Right atrium auricular region (tissue), 2 donors: ENCODE measurements around the gene QTRT2. TPM values are rescaled to one million over a fixed set of nuclear protein-coding genes. Genes with fewer than 3 reads are reported as not detected.

ENCODE experiments used
- DNase-seq: peaks from one replicate; pipeline ENCODE4 v3.0.0-alpha.2; 2019; ENCODE audit warnings: low spot score
- H3K27ac ChIP-seq, 2 donors: fragments of 200-600 bp; sonication (generic); 1 replicate in 1 of 2; 2 replicates in 1 of 2; pipeline ENCODE4 v1.5.1; 2016 to 2019
- H3K27me3 ChIP-seq, 2 donors: fragments of 200-600 bp; sonication (generic); one replicate each; pipeline versions ENCODE4 v1.5.1 to v1.6.0; 2017 to 2019
- H3K36me3 ChIP-seq: fragments of 200-600 bp; sonication (generic); one replicate; pipeline ENCODE4 v1.5.1; 2016
- H3K4me1 ChIP-seq, 2 donors: fragments of 200-600 bp; sonication (generic); one replicate each; pipeline versions ENCODE4 v1.5.1 to v1.6.0; 2017 to 2019
- H3K4me3 ChIP-seq, 2 donors: fragments of 200-600 bp; sonication (generic); 1 replicate in 1 of 2; 2 replicates in 1 of 2; pipeline ENCODE4 v1.5.1; 2017 to 2019; ENCODE audit warnings: mild to moderate bottlenecking in 1 of 2, moderate library complexity in 1 of 2
- H3K9me3 ChIP-seq, 2 donors: fragments of 200-600 bp; sonication (generic); one replicate each; pipeline ENCODE4 v1.5.1; 2019
- total RNA-seq, 2 donors: library from RNA; depleted of rRNA; stranded (reverse); fragments of >200 nt; gene quantifications; one replicate each; pipeline ENCODE4 v1.1.0, GENCODE V29; 2016
- TF ChIP-seq, protein P1 (sequence below), 2 donors: fragments of 200-600 bp; sonication (generic); IDR thresholded peaks; one replicate each; pipeline ENCODE4 v1.5.1; 2019; ENCODE audit warnings: antibody characterized with exemption in 2 of 2

QTRT2 gene
- total RNA-seq, 2 donors from 2014 or later: 4.9 to 5.6 TPM

DNA sequence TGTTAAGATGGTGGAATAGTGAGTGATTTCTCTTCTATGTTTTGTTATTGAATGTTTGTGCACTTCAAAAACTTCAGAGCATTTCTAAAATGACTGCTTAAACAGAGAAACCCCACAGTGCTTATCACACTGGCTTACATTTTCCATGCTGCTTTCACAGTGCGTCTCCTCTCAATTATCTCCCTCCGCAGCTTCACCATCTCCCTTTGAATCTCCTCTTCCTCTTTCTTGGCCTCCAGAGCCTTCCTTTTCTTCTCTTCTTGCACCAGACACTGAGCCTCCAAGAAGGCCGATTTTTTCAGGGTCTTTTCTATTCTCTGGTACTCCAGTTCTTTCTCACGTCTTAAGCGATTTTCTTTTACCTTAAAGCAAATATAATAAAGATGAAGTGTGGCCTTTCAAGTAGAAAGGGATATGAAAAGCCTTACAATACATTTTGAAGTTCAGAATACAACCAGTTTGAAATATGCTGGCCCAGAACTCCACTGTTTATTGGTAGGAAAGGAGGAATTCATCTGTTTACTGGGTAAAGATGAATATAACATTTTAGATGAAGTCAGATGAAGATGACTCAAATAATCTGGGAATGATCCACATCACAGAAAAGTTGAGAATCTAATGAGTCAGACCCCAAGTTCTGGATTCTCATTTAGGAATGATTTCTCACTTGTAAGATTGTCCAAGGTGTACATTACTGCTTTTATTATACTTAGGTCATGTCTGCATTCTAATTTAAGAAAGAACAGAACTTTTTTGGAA is 21.6 kb upstream of the QTRT2 start:
- H3K36me3 ChIP-seq: peaks cover 3% of the 10 kb centered on the region
- TF ChIP-seq, protein P1, sequence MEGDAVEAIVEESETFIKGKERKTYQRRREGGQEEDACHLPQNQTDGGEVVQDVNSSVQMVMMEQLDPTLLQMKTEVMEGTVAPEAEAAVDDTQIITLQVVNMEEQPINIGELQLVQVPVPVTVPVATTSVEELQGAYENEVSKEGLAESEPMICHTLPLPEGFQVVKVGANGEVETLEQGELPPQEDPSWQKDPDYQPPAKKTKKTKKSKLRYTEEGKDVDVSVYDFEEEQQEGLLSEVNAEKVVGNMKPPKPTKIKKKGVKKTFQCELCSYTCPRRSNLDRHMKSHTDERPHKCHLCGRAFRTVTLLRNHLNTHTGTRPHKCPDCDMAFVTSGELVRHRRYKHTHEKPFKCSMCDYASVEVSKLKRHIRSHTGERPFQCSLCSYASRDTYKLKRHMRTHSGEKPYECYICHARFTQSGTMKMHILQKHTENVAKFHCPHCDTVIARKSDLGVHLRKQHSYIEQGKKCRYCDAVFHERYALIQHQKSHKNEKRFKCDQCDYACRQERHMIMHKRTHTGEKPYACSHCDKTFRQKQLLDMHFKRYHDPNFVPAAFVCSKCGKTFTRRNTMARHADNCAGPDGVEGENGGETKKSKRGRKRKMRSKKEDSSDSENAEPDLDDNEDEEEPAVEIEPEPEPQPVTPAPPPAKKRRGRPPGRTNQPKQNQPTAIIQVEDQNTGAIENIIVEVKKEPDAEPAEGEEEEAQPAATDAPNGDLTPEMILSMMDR (IDR thresholded peaks at IDR 0.05): no peak
- no peaks in the 10 kb centered on the region for H3K4me1 ChIP-seq
- no peaks in the 10 kb centered on the region for H3K9me3 ChIP-seq
- no peak overlapping the region for H3K4me3 ChIP-seq
- DNase-seq: no peak
- H3K27me3 ChIP-seq: no peaks in the 10 kb centered on the region
- H3K27ac ChIP-seq: no peak overlapping the region

DNA sequence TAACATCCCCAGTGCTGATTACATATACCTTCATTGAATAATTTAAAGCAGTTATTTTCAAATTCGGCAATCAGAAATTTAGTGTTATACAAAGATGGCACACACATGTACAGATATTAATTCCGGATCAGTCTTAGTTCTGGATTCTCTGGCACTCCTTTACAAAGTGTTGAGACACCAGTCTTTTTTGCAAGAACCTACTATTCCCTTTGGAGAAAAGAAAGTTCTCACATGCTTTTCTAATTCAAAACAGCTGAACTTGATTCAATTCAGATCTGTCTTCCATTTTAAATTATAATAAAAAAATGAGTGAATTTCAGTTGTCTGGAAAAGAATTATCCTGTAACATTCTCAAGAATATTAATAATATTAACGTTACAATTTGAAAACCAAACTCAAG is 20.6 kb upstream of the QTRT2 start:
- peaks cover 3% of the 10 kb centered on the region for H3K36me3 ChIP-seq
- TF ChIP-seq, protein P1 (IDR thresholded peaks at IDR 0.05): no peak
- H3K4me1 ChIP-seq: no peaks in the 10 kb centered on the region

DNA sequence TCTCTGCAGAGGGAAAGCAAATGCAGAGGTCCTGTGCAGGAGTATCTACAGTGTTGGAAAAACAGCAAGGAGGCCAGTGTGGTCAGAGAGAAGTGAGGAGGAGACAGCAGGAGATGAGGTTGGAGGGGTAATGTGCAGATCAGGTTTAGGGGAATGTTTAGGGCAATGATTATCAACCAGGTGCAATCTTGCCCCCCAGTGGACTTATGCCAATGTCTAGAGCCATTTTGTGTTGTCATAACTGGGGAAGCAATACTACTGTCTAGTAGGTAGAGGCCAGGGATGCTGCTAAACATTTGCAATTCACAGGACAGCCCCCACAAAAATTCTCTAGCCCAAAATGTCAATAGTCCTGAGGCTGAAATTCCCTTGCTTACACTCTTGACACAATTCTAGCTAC is 13.3 kb upstream of the QTRT2 start:
- TF ChIP-seq, protein P1 (IDR thresholded peaks at IDR 0.05): no peak
- no peaks in the 10 kb centered on the region for H3K4me1 ChIP-seq
- H3K36me3 ChIP-seq: no peaks in the 10 kb centered on the region
- no peak overlapping the region for H3K4me3 ChIP-seq
- DNase-seq: no peak
- H3K27me3 ChIP-seq: no peaks in the 10 kb centered on the region
- H3K9me3 ChIP-seq: no peaks in the 10 kb centered on the region
- no peak overlapping the region for H3K27ac ChIP-seq

More for the DNA sequence above, 20.6 kb upstream of the QTRT2 start:
- no peak overlapping the region for H3K27ac ChIP-seq
- H3K4me3 ChIP-seq: no peak overlapping the region
- no peaks in the 10 kb centered on the region for H3K27me3 ChIP-seq
- no peaks in the 10 kb centered on the region for H3K9me3 ChIP-seq
- DNase-seq: no peak

DNA sequence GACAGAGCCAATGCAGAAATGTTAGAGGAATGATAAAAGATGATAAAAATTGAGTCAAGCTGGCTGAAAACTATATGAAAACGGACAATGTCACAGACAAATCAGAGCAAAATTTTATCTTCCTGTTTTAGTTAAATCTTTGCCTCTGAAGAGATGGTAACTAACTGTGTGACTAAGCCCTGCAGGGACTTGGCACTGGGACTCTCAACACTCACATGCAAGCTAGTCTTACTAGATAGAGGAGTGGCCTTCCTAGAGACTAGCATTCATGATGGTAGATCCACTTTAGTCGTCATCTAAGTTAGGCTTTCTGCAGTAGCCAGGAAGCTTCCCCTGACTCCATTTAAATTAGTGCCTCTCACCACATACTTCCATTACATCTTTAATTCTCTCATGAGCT is 4.3 kb upstream of the QTRT2 start:
- Histone ChIP-seq H3K4me3 (no peak overlapping the region), H3K27me3 (no peaks in the 10 kb centered on the region), H3K36me3 (no peaks in the 10 kb centered on the region), H3K9me3 (no peaks in the 10 kb centered on the region), H3K4me1 (peaks cover 0 to 3% of the 10 kb centered on the region in 2 donors), H3K27ac (no peak overlapping the region)
- DNase-seq: no peak
- TF ChIP-seq, protein P1 (IDR thresholded peaks at IDR 0.05): no peak

DNA sequence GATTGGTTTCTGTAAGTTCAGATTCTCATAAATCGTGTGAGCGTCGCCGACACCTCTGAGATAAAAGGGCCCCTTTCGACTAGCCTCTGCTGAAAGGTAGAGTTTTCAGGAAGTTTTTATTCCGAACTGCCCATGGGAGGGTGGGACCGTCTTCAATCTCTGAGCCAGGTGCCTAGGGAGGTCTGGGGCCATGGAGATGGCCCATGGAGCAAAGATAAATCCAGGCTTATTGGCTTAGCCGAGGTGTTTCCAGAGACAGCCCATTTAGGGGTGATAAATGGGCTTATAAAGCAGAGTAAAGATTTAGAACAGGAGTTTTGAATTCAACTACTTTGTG is 442 bp downstream of the QTRT2 start:
- Histone ChIP-seq H3K27me3 (no peaks in the 10 kb centered on the region), H3K9me3 (no peaks in the 10 kb centered on the region), H3K4me3 (peak overlapping the region; percentile 69 to 72), H3K36me3 (no peaks in the 10 kb centered on the region), H3K27ac (peak overlapping the region; percentile 81 to 83), H3K4me1 (peaks cover 0 to 19% of the 10 kb centered on the region in 2 donors)
- DNase-seq: no peak
- TF ChIP-seq, protein P1 (IDR thresholded peaks at IDR 0.05): no peak

DNA sequence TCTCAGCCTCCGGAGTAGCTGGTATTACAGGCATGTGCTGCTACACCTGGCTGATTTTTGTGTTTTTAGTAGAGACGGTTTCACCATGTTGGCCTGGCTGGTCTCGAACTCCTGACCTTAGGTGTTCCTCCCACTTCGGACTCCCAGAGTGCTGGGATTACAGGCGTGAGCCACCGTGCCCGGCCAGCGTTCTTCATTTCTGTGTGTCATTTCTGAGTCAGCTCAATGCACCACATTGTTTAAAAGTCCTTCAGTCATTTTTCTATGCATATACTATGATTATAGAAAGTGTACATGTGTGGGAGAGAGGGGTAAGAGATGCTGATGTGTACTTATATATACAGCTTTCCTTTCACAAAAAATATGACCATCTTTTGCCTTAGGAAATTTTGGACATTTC is 2.1 kb downstream of the QTRT2 start:
- Histone ChIP-seq H3K4me1 (peaks cover 0 to 19% of the 10 kb centered on the region in 2 donors), H3K4me3 (no peak overlapping the region), H3K27me3 (no peaks in the 10 kb centered on the region), H3K9me3 (no peaks in the 10 kb centered on the region), H3K27ac (no peak overlapping the region), H3K36me3 (no peaks in the 10 kb centered on the region)
- DNase-seq: no peak
- TF ChIP-seq, protein P1 (IDR thresholded peaks at IDR 0.05): no peak
